Activated CD8-positive, alpha-beta T cell treated with anti-CD3 and anti-CD28 coated beads, Interleukin-2, amount 10 ng/mL, durations not matched to agents 7 days and 5 days (primary cell): ENCODE data around the gene ZNF677. TPM values are rescaled to one million over a fixed set of nuclear protein-coding genes. Genes with fewer than 3 reads are reported as not detected.
"Not testable (repeated sequence)": the region's sequence is repeated elsewhere in the genome, so short reads cannot be mapped to it uniquely, and the experiment has no call there.

Experiments
- ATAC-seq: fragments of 150-1000 bp; cut with Tn5 transposase; one replicate; pipeline ENCODE4 v1.10.0; 2021; ENCODE audit warnings: moderate library complexity
- CTCF ChIA-PET: fragments of 350-600 bp; sonication (Branson Sonifier 250); formaldehyde crosslinking; loops from one replicate; lab custom pipeline; 2021; ENCODE audit warnings: antibody characterized with exemption; lab: Charles Lee
- POLR2A ChIA-PET: fragments of 350-600 bp; sonication (Branson Sonifier 250); formaldehyde crosslinking; loops from one replicate; lab custom pipeline; 2021; ENCODE audit warnings: antibody characterized with exemption; lab: Charles Lee
- DNase-seq: peaks from one replicate; pipeline ENCODE4 v3.0.0-alpha.2; 2020
- H3K27ac Mint-ChIP-seq: one replicate; pipeline ENCODE4 v1.8.0; 2021; ENCODE audit warnings: mild to moderate bottlenecking, mixed read lengths
- H3K27me3 Mint-ChIP-seq: one replicate; pipeline ENCODE4 v1.8.0; 2021; ENCODE audit warnings: low read depth, mixed read lengths
- H3K36me3 Mint-ChIP-seq: one replicate; pipeline ENCODE4 v1.8.0; 2021; ENCODE audit warnings: low read depth, mixed read lengths
- H3K4me1 Mint-ChIP-seq: one replicate; pipeline ENCODE4 v1.8.0; 2021; ENCODE audit warnings: low read depth, mixed read lengths
- H3K4me3 Mint-ChIP-seq: one replicate; pipeline ENCODE4 v1.8.0; 2021; ENCODE audit warnings: mild to moderate bottlenecking, mixed read lengths
- H3K9me3 Mint-ChIP-seq: one replicate; pipeline ENCODE4 v1.8.0; 2022; ENCODE audit warnings: mixed read lengths; ENCODE audit not compliant: insufficient read depth
- total RNA-seq, 2 experiments: library from RNA; stranded (reverse); gene quantifications; one replicate each; pipeline ENCODE4 v1.2.3, GENCODE V29; 2021

Gene ZNF677
- total RNA-seq, 2 experiments from 2014 or later = 7.1 to 9.8 TPM

DNA sequence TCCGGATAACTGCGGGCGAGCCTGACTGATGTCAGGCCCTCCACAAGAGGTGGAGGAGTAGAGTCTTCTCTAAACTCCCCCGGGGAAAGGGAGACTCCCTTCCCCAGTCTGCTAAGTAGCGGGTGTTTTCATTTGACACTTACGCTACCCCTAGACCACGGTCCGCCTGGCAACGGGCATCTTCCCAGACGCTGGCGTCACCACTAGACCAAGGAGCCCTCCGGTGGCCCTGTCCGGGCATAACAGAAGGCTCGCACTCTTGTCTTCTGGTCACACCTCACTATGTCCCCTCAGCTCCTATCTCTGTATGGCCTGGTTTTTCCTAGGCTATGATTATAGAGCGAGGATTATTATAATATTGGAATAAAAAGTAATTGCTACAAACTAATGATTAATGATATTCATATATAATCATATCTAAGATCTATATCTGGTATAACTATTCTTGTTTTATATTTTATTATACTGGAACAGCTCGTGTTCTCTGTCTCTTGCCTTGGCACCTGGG, 64.9 kb downstream of the ZNF677 start:
- Mint-ChIP-seq H3K4me1 (peaks cover 23% of the 10 kb centered on the region), H3K9me3 (peaks cover 11% of the 10 kb centered on the region), H3K36me3 (peaks cover 48% of the 10 kb centered on the region)
- DNase-seq, CTCF ChIA-PET, H3K27me3 Mint-ChIP-seq, ATAC-seq, H3K27ac Mint-ChIP-seq, POLR2A ChIA-PET, H3K4me3 Mint-ChIP-seq: not testable (repeated sequence)

Other genes starting within 250 kb of the ZNF677 start
- gene ERVV-1, start 241.0 kb downstream of the ZNF677 start, total RNA-seq = not detected
- gene ERVV-2, start 210.1 kb downstream of the ZNF677 start, total RNA-seq = not detected
- gene ZNF160, start 151.5 kb downstream of the ZNF677 start, total RNA-seq = 10 to 100 TPM; 36.5 to 42.2 TPM
- gene ZNF415, start 122.0 kb downstream of the ZNF677 start, total RNA-seq = 1 to 10 TPM; 1.4 to 1.9 TPM
- 10 to 100 TPM; 12.8 to 13.7 TPM for gene ZNF347, start 95.8 kb downstream of the ZNF677 start, total RNA-seq
- gene ZNF665, start 61.5 kb downstream of the ZNF677 start, total RNA-seq = 1 to 10 TPM; 4.9 to 5.9 TPM
- gene VN1R2, start 3.4 kb upstream of the ZNF677 start, total RNA-seq = not detected
- gene VN1R4, start 12.8 kb upstream of the ZNF677 start, total RNA-seq = not detected
- 1 to 10 TPM; 9.0 to 9.1 TPM for gene ZNF845, start 78.9 kb upstream of the ZNF677 start, total RNA-seq
- gene ZNF525, start 110.8 kb upstream of the ZNF677 start, total RNA-seq = 10 to 100 TPM; 19.0 to 22.3 TPM
- gene ZNF765, start 140.3 kb upstream of the ZNF677 start, total RNA-seq = 10 to 100 TPM; 11.8 to 12.5 TPM
- 10 to 100 TPM; 13.8 to 14.8 TPM for gene ZNF761, start 177.1 kb upstream of the ZNF677 start, total RNA-seq
- gene ZNF813, start 212.9 kb upstream of the ZNF677 start, total RNA-seq = 1 to 10 TPM; 5.0 to 6.2 TPM